Motor neuron (in vitro differentiated cells): ENCODE data around the gene MDC1. TPM values are rescaled to one million over a fixed set of nuclear protein-coding genes. Genes with fewer than 3 reads are reported as not detected.

Experiments
- ATAC-seq, 8 experiments: fragments of 200-7000 bp; cut with Tn5 transposase; replicated peaks in 6 of 8; 2 replicates each; pipeline ENCODE4 v1.8.0; 2021; ENCODE audit warnings: mild to moderate bottlenecking in 8 of 8, moderate library complexity in 8 of 8
- H3K27ac ChIP-seq, 2 donors: fragments of 250-450 bp; sonication (Bioruptor Pico); 2 replicates each; pipeline ENCODE4 v1.9.0; 2021; ENCODE audit warnings: antibody characterized with exemption in 2 of 2, mild to moderate bottlenecking in 2 of 2, moderate library complexity in 1 of 2
- H3K4me1 ChIP-seq, 2 donors: fragments of 250-450 bp; sonication (Bioruptor Pico); replicated peaks in 1 of 2; 2 replicates each; pipeline ENCODE4 v1.6.1; 2021; ENCODE audit warnings: antibody characterized with exemption in 2 of 2, mild to moderate bottlenecking in 2 of 2, moderate library complexity in 1 of 2
- H3K4me3 ChIP-seq, 5 donors: fragments of 250-450 bp; sonication (Bioruptor Pico); 2 replicates each; pipeline ENCODE4 v1.9.0; 2021; ENCODE audit warnings: antibody characterized with exemption in 5 of 5, mild to moderate bottlenecking in 5 of 5, moderate library complexity in 4 of 5
- WGBS, 10 experiments: fragments of 450-650 bp; shearing (Covaris generic); methylation state at CpG; one replicate each; pipeline ENCODE4 v1.0.0; 2022; 5-methylcytosine and 5-hydroxymethylcytosine counted together
- in situ Hi-C, 9 experiments: fragments of 400-800 bp; cut with MboI; loops; one replicate each; pipeline ENCODE4 v1.15.0; 2021; ENCODE audit warnings: low sequenced_read_pairs in 9 of 9, low pct_unique_long_range_greater_than_20kb in 2 of 9; ENCODE audit not compliant: unreplicated experiment in 9 of 9
- total RNA-seq, 8 experiments: library from RNA; unstranded; fragments of 300-600 nt; gene quantifications; 2 replicates each; pipeline versions ENCODE4 v1.2.3 to v1.2.4, GENCODE V29; 2022

Gene MDC1
- total RNA-seq, 8 experiments from 2014 or later: 5.7 to 32.4 (median 23.3) TPM

DNA sequence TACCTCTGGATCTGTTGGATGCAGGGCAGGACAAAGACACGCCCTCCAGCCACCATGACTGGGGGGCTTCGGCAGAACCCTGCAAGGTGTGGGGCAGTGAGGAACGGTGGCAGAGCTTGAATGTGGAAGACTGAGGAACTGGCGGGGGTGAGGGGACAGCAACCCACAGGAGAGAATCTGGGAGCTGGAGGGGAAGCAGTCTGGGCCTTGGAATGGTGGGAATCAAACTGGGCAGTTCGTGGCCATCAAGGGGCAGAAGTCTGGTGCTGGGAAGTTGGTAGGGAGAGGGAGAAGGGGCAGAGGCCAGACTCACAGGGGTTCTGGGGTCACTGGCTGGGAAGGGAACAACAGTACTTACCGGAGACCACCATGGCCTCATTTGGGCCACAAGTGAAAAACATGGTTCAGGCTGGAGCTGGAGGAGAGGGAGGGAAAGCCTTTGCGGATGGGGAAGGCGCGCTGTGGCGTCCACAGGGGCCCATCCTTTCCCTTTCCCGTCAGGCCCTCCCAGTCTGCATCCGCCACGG, 24.8 kb upstream of the MDC1 start:
- Histone ChIP-seq H3K4me3 (peak overlapping the region; percentile 52 to 88 (median 69)), H3K4me1 (peaks cover 9 to 14% of the 10 kb centered on the region in 2 donors), H3K27ac (peak overlapping the region; percentile 77 to 80)
- in situ Hi-C loops: loop anchor here in 2 of 9 experiments (25.0 kb wide), 1 partner anchor 345 kb away; no protein-coding TSS in a partner anchor
- WGBS, 10 experiments: 0 to 30% (median 9%) methylated on average over 1 to 4 of the region's 13 CpGs; no CpG with 5 or more reads in 4 of the 10 experiments
- no peak for ATAC-seq

DNA sequence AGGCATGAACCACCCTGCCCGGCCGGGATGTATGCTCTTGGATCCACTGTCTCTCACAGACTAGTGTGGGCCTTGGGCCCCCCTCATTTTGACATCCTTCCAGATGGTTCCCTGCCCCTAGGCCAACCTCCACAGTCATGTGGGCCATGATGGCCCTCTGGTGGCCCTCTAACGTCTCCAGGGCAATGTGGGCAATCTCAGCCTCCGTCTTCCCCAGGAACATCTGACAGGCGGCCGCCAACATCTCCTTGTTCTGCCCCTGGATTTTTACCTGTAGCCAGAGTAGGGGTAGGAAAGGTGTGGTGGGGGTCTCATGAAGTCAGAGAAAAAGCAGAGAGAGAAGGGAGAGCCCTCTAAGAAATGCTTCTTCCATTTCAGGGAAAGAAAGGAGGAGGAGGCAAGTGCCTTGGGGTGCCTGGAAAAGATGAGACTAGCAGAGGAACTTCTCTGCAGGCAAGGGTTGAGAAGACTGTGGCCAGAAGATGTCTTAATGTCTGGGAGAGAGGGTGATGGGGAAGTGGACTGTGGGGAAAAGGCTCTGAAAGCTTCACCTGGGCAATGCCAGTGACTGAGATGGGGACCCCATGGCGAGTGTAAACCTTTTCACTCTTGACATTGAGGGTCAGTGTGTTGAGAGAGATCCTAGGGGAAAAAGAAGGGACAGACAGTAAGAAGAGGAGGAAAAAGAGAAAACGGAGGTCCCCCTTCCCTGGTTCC, 24.1 kb upstream of the MDC1 start:
- ATAC-seq: no peak
- Histone ChIP-seq H3K4me1 (peaks cover 9 to 14% of the 10 kb centered on the region in 2 donors), H3K27ac (peak overlapping the region; percentile 77 to 80), H3K4me3 (peak overlapping the region; percentile 52 to 88 (median 69))
- in situ Hi-C loops: loop anchor here in 2 of 9 experiments (25.0 kb wide), 1 partner anchor 346 kb away; no protein-coding TSS in a partner anchor
- WGBS, 10 experiments: 38 to 98% (median 64%) methylated on average over 1 to 6 of the region's 8 CpGs; no CpG with 5 or more reads in 3 of the 10 experiments

DNA sequence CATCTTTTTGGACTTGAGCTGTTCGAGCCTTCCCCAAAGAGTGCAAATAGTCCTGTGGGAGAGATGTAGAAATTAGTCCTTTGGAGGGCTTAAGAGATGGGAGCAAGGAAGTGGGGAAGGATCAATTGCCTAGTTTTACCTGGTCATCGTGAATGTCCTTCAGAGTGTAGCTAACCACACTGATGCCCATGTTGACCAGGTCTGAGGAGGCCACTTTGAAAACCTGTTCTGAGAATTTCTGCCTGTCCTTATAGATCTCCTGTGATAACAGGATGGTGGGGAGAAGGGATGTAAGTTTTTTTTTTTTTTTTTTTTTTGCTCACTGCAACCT, 23.4 kb upstream of the MDC1 start:
- no peak overlapping the region for H3K27ac ChIP-seq
- in situ Hi-C loops: loop anchor here in 2 of 9 experiments (25.0 kb wide), 1 partner anchor 347 kb away; no protein-coding TSS in a partner anchor

DNA sequence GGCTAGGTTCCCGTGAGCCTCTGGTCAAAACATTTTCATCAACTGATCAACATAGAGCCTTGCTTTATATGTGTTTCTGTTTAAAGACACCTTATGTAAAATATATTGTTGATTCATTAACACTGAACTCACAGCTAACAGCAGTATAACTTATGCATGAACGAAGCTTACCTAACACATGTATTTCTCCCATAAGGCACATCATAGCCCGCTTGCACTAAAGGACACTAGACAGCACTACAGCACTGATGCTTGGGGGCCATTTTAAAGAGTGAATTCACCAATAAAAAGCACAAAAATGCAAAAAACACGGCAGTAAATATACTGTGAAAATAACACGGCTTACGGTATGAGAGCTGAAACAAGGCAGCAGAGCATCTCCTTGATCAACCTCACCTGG, 21.5 kb upstream of the MDC1 start:
- 56 to 100% (median 88%) methylated on average over 1 to 6 of the region's 6 CpGs for WGBS, 10 experiments
- H3K27ac ChIP-seq: no peak overlapping the region
- H3K4me1 ChIP-seq: peaks cover 7 to 9% of the 10 kb centered on the region in 2 donors
- no peak overlapping the region for H3K4me3 ChIP-seq
- ATAC-seq: no peak
- in situ Hi-C loops: loop anchor here in 2 of 9 experiments (25.0 kb wide), 1 partner anchor 349 kb away; no protein-coding TSS in a partner anchor

More for the DNA sequence above, 23.4 kb upstream of the MDC1 start:
- Histone ChIP-seq H3K4me1 (peaks cover 9 to 14% of the 10 kb centered on the region in 2 donors), H3K4me3 (no peak overlapping the region)
- WGBS, 10 experiments: 100% methylated on average over 1 to 2 of the region's 2 CpGs; no CpG with 5 or more reads in 4 of the 10 experiments
- ATAC-seq: no peak

DNA sequence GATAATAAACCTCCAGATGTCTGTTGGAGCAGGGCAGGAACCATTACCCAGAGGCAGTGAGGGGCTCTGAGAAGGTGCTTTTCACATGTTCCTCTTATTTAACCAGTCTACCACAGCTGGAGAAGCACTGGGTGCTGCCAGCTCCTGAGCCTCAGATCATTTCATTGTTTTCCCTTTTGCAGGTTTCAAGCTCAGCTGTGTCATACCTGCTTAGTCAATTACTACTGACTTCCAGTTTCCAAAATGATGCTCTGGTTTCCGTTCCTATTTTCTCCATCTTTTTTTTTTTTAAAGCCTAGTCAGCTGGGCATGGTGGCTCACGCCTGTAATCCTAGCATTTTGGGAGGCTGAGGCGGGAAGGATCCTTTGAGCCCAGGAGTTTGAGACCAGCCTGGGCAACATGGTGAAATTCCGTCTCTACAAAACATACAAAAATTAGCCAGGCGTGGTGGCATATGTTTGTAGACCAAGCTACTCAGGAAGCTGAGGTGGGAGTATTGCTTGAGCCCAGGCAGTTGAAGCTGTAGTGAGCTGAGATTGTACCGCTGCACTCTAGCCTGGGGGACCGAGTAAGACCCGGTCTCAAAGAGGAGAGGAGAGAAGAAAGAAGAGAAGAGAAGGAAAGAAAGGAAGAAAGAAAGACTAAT, 18.7 kb upstream of the MDC1 start:
- no peak overlapping the region for H3K4me3 ChIP-seq
- H3K27ac ChIP-seq: no peak overlapping the region
- 86 to 100% (median 96%) methylated on average over 2 to 8 of the region's 8 CpGs for WGBS, 10 experiments
- H3K4me1 ChIP-seq: peaks cover 3% of the 10 kb centered on the region in 2 donors
- no peak for ATAC-seq
- in situ Hi-C loops: loop anchor here in 2 of 9 experiments (25.0 kb wide), 1 partner anchor 352 kb away; no protein-coding TSS in a partner anchor

DNA sequence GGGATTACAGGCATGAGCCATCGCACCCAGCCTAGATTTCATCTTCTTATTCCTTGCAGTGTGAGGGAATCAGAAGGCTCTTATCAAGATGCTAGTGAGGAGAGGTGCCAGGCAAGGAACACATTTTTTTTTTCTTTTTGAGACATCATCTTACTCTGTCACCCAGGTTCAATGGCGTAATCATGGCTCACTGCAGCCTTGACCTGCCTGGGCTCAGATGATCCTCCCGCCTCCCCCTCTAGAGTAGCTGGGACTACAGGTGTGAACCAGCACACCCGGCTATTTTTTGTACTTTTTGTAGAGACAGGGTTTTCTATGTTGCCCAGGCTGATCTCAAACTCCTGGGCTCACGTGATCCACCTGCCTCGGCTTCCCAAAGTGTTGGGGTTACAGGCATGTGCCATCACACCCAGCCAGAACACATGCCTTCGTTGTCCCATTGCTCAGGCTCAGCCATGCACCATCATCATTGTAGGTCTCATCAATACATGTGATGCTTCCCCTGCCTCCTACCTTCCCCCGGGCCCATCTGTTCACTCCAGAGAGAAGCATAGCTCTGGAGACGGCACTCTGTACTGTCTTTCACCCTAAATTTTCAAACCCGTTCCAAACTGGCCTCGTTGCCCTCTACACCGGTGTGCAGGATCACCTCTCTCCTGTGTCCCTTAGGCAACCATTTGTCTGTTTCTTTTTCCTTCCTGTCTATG, 15.3 kb upstream of the MDC1 start:
- 71 to 100% (median 92%) methylated on average over 1 to 10 of the region's 12 CpGs; no CpG with 5 or more reads in 2 of the 10 experiments for WGBS, 10 experiments
- Histone ChIP-seq H3K27ac (no peak overlapping the region), H3K4me1 (peaks cover 9 to 11% of the 10 kb centered on the region in 2 donors), H3K4me3 (no peak overlapping the region)
- in situ Hi-C loops: loop anchor here in 2 of 9 experiments (25.0 kb wide), 1 partner anchor 355 kb away; no protein-coding TSS in a partner anchor
- ATAC-seq: no peak

DNA sequence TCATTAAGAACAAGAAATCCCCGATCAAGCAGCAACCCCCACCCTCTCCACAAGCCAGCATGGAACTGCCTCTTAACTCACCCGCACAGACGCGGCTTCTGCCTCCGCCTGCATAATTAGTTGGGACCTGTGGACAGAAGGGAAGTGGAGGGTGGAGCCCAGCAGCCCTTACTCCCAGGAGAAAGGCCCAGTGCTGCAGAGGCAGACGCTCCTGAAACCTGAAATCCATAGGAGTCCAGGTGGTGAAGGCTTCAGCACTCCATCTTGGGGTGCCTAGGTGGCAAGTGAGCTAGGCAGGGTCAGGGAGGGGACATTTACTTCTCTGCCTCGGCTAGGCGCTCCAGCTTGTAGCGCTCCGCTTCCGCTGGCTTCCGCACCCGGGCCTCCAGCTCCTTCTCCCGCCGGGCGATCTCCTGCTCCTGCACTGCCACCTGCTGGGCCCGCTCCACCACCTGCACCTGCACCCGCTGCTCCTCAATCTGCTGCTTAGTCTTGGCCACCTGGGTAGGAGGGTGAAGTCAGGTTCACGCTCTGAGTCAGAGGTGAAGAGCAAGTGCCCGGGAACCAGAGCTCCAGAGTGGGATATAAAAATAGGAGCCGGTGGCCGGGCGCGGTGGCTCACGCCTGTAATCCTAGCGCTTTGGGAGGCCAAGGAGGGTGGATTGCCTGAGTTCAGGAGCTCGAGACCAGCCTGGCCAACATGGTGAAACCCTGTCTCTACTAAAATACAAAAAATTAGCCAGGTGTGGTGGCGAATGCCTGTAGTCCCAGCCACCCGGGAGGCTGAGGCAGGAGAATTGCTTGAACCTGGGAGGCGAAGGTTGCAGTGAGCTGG, 13.7 kb upstream of the MDC1 start:
- H3K27ac ChIP-seq: peak overlapping the region; percentile 50 to 71
- ATAC-seq: peak; percentile 2 to 95 (median 92)
- peaks cover 9 to 11% of the 10 kb centered on the region in 2 donors for H3K4me1 ChIP-seq

DNA sequence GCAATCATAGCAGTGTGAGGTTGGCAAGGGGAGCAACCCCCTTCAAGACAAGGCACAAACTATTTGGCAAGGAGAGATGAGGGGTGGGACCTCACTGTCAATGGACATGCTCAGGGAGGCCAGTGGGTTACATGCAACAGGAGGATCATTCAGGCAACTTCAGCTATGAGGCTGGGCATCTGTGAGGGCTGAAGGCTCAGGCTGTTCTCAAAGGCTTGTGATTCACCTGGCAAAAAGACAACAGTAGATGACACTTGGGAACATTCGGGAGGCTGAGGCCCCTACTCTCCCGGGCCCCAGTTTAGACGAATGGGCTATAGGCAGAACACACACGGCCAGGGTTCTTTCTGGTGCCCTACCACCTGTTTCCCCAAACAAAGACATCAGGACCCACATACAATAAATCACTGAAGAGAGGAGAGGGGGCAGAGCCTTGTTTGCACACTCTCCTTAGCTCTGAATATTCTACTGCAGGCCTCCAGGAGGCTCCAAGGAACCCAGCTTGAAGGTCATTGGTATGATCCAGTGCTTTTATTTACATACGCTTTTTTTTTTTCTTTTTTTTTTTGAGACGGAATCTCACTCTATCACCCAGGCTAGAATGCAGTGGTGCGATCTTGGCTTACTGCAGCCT, 11.0 kb upstream of the MDC1 start:
- peaks cover 9 to 13% of the 10 kb centered on the region in 2 donors for H3K4me1 ChIP-seq
- WGBS, 10 experiments: 20 to 83% (median 62%) methylated on average over 2 to 7 of the region's 7 CpGs; no CpG with 5 or more reads in 4 of the 10 experiments
- H3K27ac ChIP-seq: no peak overlapping the region
- ATAC-seq: peak in 3 of 8 experiments; percentile 22 to 32 (median 23)
- H3K4me3 ChIP-seq: no peak overlapping the region
- in situ Hi-C loops: loop anchor here in 2 of 9 experiments (25.0 kb wide), 1 partner anchor 359 kb away; no protein-coding TSS in a partner anchor

More for the DNA sequence above, 13.7 kb upstream of the MDC1 start:
- H3K4me3 ChIP-seq: peak overlapping the region in 1 of 5 donors; percentile 3
- in situ Hi-C loops: loop anchor here in 2 of 9 experiments (25.0 kb wide), 1 partner anchor 356 kb away; no protein-coding TSS in a partner anchor
- WGBS, 10 experiments: 39 to 100% (median 80%) methylated on average over 1 to 10 of the region's 30 CpGs; no CpG with 5 or more reads in 1 of the 10 experiments

DNA sequence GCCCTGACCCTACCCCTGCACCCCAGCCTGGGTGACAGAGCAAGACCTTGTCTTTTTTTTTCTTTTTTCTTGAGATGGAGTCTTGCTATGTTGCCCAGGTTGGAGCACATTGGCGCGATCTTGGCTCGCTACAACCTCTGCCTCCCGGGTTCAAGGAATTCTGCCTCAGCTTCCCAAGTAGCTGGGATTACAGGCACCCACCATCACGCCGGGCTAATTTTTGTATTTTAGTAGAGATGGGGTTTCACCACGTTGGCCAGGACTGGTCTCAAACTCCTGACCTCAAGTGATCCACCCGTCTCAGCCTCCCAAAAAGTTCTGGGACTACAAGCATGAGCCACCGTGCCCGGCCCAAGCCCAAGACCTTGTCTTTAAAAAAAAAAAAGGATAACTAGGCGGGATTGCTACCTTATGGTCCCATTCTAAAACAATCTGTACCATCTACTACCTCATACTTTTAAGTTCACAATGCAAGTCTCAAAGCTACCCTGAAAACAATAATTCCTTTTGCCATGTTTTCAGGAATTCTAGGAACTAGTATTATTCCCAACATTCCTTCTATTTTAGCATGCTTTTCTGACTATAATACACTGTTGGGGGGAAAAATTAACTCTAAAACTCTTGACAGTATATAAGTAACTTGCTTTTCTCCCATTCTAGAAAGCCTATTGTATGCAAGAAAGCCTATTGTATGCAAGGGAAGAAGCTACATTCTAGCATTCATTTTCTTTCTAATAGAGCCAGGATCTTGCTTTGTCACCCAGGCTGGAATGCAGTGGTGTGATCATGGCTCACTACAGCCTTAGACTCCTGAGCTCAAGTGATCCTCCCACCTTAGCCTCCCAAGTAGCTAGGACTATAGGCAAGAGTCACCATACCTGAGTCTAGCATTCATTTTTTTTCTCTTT, 9.7 kb upstream of the MDC1 start:
- Histone ChIP-seq H3K4me1 (peaks cover 16 to 19% of the 10 kb centered on the region in 2 donors), H3K4me3 (no peak overlapping the region), H3K27ac (no peak overlapping the region)
- in situ Hi-C loops: loop anchor here in 2 of 9 experiments (25.0 kb wide), 1 partner anchor 361 kb away; no protein-coding TSS in a partner anchor
- ATAC-seq: no peak
- WGBS, 10 experiments: 80 to 100% (median 96%) methylated on average over 1 to 4 of the region's 11 CpGs; no CpG with 5 or more reads in 3 of the 10 experiments

DNA sequence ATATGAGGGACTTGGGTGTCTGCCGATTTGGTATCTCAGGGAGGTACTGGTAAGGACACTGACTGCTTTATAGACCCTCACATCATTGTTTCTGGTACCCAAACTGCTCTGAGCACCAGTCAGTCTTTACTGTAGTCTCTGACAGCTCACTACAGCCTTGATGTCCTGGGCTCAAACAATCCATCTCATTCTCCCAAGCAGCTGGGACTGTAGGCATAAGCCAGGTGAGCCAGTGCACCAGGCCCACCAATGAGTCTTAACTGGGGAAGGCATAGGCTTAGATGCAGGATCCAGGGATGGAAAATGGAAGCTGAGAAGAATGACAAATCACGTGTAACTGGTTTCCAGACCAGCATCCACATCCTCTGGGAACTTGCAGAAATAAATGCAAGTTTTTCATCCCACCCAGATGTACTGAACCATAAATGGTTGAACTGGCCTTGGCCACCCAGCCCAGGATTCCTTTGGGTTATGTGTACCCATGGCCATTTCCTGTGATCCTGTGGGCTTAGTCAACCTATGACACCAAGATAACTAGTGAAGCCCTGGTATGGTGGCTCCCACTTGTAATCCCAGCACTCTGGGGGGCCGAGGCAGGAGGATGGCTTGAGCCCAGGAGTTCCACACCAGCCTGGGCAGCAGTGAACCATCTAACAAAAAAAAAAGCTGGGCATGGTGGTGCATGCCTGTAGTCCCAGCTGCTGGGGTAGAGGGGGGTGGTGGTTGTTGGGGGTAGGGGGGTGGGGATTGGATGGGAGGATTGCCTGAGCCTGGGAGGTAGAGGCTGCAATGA, 8.8 kb upstream of the MDC1 start:
- in situ Hi-C loops: loop anchor here in 2 of 9 experiments (25.0 kb wide), 1 partner anchor 361 kb away; no protein-coding TSS in a partner anchor
- 0 to 100% (median 86%) methylated on average over 1 to 2 of the region's 3 CpGs; no CpG with 5 or more reads in 5 of the 10 experiments for WGBS, 10 experiments
- ATAC-seq: peak in 2 of 8 experiments; percentile 1 to 2
- H3K27ac ChIP-seq: peak overlapping the region in 1 of 2 donors; percentile 44
- no peak overlapping the region for H3K4me3 ChIP-seq
- peaks cover 15 to 17% of the 10 kb centered on the region in 2 donors for H3K4me1 ChIP-seq
